HepG2 (cell line): ENCODE results near the gene OPRL1. TPM values are rescaled to one million over a fixed set of nuclear protein-coding genes. Genes with fewer than 3 reads are reported as not detected.

Experiments used
- CAMTA2 ChIP-seq: sonication (generic); formaldehyde crosslinking; IDR thresholded peaks from 2 replicates; pipeline ENCODE4 v1.4.0; 2020; ENCODE audit warnings: mild to moderate bottlenecking, missing genetic modification reagents, borderline replicate concordance
- HNRNPH1 ChIP-seq: fragments of 200-400 bp; formaldehyde crosslinking; optimal IDR thresholded peaks from 2 replicates; pipeline ENCODE3; 2017; ENCODE audit warnings: mild to moderate bottlenecking, low read depth, low read length
- KAT7 ChIP-seq: IDR thresholded peaks from 2 replicates; pipeline ENCODE4 v1.6.1; 2018; ENCODE audit warnings: borderline replicate concordance, missing compliant biosample characterization
- RBM22 ChIP-seq: fragments of 200-400 bp; formaldehyde crosslinking; optimal IDR thresholded peaks from 2 replicates; pipeline ENCODE3; 2017; ENCODE audit warnings: mild to moderate bottlenecking, low read length, moderate library complexity
- SMAD9 ChIP-seq: sonication (generic); formaldehyde crosslinking; IDR thresholded peaks from 2 replicates; pipeline ENCODE4 v1.5.1; 2020; ENCODE audit warnings: mild to moderate bottlenecking, missing genetic modification reagents
- SNAPC2 ChIP-seq: sonication (generic); formaldehyde crosslinking; IDR thresholded peaks from 2 replicates; pipeline ENCODE4 v1.8.1; 2022; ENCODE audit warnings: mild to moderate bottlenecking, missing genetic modification reagents
- ZFAT ChIP-seq: sonication (generic); formaldehyde crosslinking; conservative IDR thresholded peaks from 2 replicates; pipeline ENCODE4 v1.8.1; 2023; ENCODE audit warnings: missing genetic modification reagents, inconsistent platforms
- ZNF207 ChIP-seq: fragments of 450-650 bp; IDR thresholded peaks from 2 replicates; pipeline ENCODE4 v1.6.1; 2016; ENCODE audit warnings: antibody characterized with exemption, borderline replicate concordance
- ZNF234 ChIP-seq: sonication (generic); formaldehyde crosslinking; conservative IDR thresholded peaks from 2 replicates; pipeline ENCODE4 v1.5.1; 2020; ENCODE audit warnings: mild to moderate bottlenecking, missing genetic modification reagents
- ZNF264 ChIP-seq: sonication (generic); formaldehyde crosslinking; IDR thresholded peaks from 2 replicates; pipeline ENCODE4 v1.4.0; 2020; ENCODE audit warnings: missing genetic modification reagents
- ZNF282 ChIP-seq: fragments of 450-650 bp; IDR thresholded peaks from 2 replicates; pipeline ENCODE4 v1.6.1; 2018; ENCODE audit not compliant: partially characterized antibody
- ZNF431 ChIP-seq: sonication (generic); formaldehyde crosslinking; IDR thresholded peaks from 2 replicates; pipeline ENCODE4 v1.9.0; 2022; ENCODE audit warnings: missing genetic modification reagents, low read depth, mild to moderate bottlenecking, borderline replicate concordance
- ZNF496 ChIP-seq: sonication (generic); formaldehyde crosslinking; IDR thresholded peaks from 2 replicates; pipeline ENCODE4 v1.8.1; 2023; ENCODE audit warnings: mild to moderate bottlenecking, moderate library complexity, missing genetic modification reagents; ENCODE audit not compliant: insufficient replicate concordance
- ZNF780A ChIP-seq: sonication (generic); formaldehyde crosslinking; IDR thresholded peaks from 2 replicates; pipeline ENCODE4 v1.8.0; 2022; ENCODE audit warnings: mild to moderate bottlenecking, missing genetic modification reagents, moderate library complexity
- polyA plus RNA-seq, 8 experiments: library from polyadenylated mRNA; depleted of rRNA in 3 of 8; stranded (reverse) in 7 of 8; unstranded in 1 of 8; fragments of >200 nt; fragmentation: Illumina TruSeq in 4 of 8; extraction: Trizol in 4 of 8; gene quantifications; 2 replicates each; pipeline versions ENCODE4 v1.2.1 to v1.2.3, GENCODE V29; 2011 to 2016; ENCODE audit warnings: low read depth in 4 of 8, missing spikeins in 1 of 8, mixed read lengths in 1 of 8; ENCODE audit not compliant: insufficient read depth in 1 of 8
- total RNA-seq, 5 experiments: library from RNA; depleted of rRNA; stranded (reverse); fragments of >200 nt; fragmentation: Illumina TruSeq; extraction: Trizol; gene quantifications; 2 replicates each; pipeline ENCODE4 v1.2.3, GENCODE V29; 2016; ENCODE audit warnings: low read depth in 1 of 5
- TF ChIP-seq, protein P1 (sequence below): sonication (generic); formaldehyde crosslinking; IDR thresholded peaks from 2 replicates; pipeline ENCODE4 v1.4.0; 2020; ENCODE audit warnings: missing genetic modification reagents, borderline replicate concordance
- TF ChIP-seq, protein P2 (sequence below): sonication (generic); formaldehyde crosslinking; IDR thresholded peaks from 2 replicates; pipeline ENCODE4 v1.5.0; 2020; ENCODE audit warnings: mild to moderate bottlenecking, missing genetic modification reagents, moderate library complexity
- TF ChIP-seq, protein P3 (sequence below), 2 experiments: sonication (generic) in 1 of 2; formaldehyde crosslinking in 1 of 2; IDR thresholded peaks; 2 replicates each; pipeline versions ENCODE4 v1.4.0 to v1.6.1; 2016 to 2020; ENCODE audit warnings: borderline replicate concordance in 1 of 2, low read depth in 1 of 2, mild to moderate bottlenecking in 1 of 2, missing genetic modification reagents in 1 of 2
- TF ChIP-seq, protein P4 (sequence below): sonication (generic); formaldehyde crosslinking; IDR thresholded peaks from 2 replicates; pipeline ENCODE4 v1.5.0; 2020; ENCODE audit warnings: missing genetic modification reagents, mild to moderate bottlenecking, borderline replicate concordance

Gene OPRL1
- total and polyA plus RNA-seq, 2 of the 13 experiments (the other 11 are each of a cell fraction or from before 2014, with no cell fraction given), result 0.35 to 0.71 TPM

DNA sequence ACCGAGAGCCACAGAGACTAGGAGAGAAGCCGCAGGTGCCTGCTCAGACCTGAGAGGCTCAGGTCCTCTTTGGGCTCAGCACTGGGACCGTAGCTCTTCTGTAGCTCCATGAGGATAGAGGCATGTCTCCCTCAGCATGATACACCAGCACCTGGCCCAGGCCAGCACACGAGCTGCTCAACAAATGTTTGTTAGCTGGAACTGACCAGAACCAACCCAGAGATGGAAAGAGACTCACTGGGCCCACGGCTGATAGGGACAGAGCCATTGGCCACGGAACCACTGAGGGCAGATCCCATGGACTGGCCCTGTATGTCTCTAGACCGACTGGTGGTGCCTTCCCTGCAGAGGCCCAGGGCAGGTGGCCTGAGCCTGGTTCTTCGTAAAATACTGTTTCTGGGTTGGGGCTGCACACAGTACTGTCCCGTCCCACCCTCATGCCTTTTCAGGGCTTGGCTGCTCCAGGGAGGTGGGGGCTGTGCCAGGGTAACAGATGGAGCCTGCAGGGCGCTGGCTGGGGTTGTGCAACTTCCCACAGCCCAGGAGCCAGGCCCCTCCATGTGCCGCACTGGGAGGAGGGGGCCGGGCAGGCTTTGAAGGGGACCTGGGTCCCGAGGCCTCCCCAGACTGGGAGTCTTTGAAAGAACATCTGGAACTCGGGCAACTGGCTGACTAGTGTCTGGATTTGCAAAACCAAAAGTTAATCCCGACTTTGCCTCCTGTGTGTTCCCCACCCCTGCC lies 38.7 kb upstream of the OPRL1 start (continued):
- TF ChIP-seq, protein P1, sequence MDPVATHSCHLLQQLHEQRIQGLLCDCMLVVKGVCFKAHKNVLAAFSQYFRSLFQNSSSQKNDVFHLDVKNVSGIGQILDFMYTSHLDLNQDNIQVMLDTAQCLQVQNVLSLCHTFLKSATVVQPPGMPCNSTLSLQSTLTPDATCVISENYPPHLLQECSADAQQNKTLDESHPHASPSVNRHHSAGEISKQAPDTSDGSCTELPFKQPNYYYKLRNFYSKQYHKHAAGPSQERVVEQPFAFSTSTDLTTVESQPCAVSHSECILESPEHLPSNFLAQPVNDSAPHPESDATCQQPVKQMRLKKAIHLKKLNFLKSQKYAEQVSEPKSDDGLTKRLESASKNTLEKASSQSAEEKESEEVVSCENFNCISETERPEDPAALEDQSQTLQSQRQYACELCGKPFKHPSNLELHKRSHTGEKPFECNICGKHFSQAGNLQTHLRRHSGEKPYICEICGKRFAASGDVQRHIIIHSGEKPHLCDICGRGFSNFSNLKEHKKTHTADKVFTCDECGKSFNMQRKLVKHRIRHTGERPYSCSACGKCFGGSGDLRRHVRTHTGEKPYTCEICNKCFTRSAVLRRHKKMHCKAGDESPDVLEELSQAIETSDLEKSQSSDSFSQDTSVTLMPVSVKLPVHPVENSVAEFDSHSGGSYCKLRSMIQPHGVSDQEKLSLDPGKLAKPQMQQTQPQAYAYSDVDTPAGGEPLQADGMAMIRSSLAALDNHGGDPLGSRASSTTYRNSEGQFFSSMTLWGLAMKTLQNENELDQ (CRISPR knock-in tag), result peak; percentile 42; the same call in 1 of the 2 replicates
- TF ChIP-seq, protein P2, sequence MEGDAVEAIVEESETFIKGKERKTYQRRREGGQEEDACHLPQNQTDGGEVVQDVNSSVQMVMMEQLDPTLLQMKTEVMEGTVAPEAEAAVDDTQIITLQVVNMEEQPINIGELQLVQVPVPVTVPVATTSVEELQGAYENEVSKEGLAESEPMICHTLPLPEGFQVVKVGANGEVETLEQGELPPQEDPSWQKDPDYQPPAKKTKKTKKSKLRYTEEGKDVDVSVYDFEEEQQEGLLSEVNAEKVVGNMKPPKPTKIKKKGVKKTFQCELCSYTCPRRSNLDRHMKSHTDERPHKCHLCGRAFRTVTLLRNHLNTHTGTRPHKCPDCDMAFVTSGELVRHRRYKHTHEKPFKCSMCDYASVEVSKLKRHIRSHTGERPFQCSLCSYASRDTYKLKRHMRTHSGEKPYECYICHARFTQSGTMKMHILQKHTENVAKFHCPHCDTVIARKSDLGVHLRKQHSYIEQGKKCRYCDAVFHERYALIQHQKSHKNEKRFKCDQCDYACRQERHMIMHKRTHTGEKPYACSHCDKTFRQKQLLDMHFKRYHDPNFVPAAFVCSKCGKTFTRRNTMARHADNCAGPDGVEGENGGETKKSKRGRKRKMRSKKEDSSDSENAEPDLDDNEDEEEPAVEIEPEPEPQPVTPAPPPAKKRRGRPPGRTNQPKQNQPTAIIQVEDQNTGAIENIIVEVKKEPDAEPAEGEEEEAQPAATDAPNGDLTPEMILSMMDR, result no peak
- TF ChIP-seq KAT7 (CRISPR knock-in tag) (no peak; the same call in none of the 2 replicates), ZNF431 (CRISPR knock-in tag) (no peak), RBM22 (peak; percentile 95), HNRNPH1 (no peak), SNAPC2 (CRISPR knock-in tag) (0 out of 2 replicates have a peak, but pooled peaks have one; percentile 84), ZFAT (CRISPR knock-in tag) (no peak), ZNF207 (no peak), ZNF780A (peak; percentile 31; the same call in 1 of the 2 replicates), SMAD9 (CRISPR knock-in tag) (0 out of 2 replicates have a peak, but pooled peaks have one; percentile 3), CAMTA2 (CRISPR knock-in tag) (no peak), ZNF234 (CRISPR knock-in tag) (no peak), ZNF496 (no peak), ZNF264 (peak; percentile 69; the same call in 1 of the 2 replicates), ZNF282 (no peak)
- TF ChIP-seq, protein P3, sequence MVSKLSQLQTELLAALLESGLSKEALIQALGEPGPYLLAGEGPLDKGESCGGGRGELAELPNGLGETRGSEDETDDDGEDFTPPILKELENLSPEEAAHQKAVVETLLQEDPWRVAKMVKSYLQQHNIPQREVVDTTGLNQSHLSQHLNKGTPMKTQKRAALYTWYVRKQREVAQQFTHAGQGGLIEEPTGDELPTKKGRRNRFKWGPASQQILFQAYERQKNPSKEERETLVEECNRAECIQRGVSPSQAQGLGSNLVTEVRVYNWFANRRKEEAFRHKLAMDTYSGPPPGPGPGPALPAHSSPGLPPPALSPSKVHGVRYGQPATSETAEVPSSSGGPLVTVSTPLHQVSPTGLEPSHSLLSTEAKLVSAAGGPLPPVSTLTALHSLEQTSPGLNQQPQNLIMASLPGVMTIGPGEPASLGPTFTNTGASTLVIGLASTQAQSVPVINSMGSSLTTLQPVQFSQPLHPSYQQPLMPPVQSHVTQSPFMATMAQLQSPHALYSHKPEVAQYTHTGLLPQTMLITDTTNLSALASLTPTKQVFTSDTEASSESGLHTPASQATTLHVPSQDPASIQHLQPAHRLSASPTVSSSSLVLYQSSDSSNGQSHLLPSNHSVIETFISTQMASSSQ (IDR thresholded peaks at IDR 0.05; ENCODE audit: low read depth), result no peak
- TF ChIP-seq, protein P3 (CRISPR knock-in tag; IDR thresholded peaks at IDR 0.05; ENCODE audit: borderline replicate concordance), result peak; percentile 62
- TF ChIP-seq, protein P4, sequence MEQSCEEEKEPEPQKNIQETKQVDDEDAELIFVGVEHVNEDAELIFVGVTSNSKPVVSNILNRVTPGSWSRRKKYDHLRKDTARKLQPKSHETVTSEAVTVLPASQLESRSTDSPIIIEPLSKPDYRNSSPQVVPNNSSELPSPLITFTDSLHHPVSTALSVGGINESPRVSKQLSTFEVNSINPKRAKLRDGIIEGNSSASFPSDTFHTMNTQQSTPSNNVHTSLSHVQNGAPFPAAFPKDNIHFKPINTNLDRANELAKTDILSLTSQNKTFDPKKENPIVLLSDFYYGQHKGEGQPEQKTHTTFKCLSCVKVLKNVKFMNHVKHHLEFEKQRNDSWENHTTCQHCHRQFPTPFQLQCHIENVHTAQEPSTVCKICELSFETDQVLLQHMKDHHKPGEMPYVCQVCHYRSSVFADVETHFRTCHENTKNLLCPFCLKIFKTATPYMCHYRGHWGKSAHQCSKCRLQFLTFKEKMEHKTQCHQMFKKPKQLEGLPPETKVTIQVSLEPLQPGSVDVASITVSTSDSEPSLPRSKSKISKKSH (CRISPR knock-in tag), result no peak
